GM21423 (cell line): ENCODE results near the gene RHBDL3.
"Not testable (repeated sequence)": the region's sequence is repeated elsewhere in the genome, so short reads cannot be mapped to it uniquely, and the experiment has no call there.

Source experiments
- ATAC-seq: cut with Tn5 transposase; IDR thresholded peaks from one replicate; pipeline ENCODE4 v1.9.1; 2021; ENCODE audit warnings: mild to moderate bottlenecking, moderate library complexity; ENCODE audit not compliant: unreplicated experiment

The RHBDL3 gene

DNA sequence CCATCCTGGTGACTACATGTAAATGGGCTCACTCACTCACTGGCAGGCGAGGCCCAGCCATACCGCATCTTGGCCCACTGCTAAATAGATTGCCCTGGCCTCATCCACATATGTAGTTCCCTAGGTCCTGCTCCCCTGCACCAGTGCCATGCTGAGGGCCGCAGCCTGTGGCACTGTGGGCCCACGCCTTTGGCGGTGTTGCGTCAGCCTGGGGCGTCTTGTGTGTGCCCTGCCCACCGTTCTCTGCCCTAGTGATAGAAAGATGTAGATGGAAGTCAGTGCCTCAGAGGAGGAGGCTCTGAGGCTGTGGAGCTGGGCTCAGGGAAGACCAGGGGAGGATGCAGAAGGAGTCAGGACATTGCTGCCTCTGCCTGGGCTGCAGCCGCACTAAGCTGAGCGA, 57.4 kb downstream of the RHBDL3 start:
- no peak for ATAC-seq

DNA sequence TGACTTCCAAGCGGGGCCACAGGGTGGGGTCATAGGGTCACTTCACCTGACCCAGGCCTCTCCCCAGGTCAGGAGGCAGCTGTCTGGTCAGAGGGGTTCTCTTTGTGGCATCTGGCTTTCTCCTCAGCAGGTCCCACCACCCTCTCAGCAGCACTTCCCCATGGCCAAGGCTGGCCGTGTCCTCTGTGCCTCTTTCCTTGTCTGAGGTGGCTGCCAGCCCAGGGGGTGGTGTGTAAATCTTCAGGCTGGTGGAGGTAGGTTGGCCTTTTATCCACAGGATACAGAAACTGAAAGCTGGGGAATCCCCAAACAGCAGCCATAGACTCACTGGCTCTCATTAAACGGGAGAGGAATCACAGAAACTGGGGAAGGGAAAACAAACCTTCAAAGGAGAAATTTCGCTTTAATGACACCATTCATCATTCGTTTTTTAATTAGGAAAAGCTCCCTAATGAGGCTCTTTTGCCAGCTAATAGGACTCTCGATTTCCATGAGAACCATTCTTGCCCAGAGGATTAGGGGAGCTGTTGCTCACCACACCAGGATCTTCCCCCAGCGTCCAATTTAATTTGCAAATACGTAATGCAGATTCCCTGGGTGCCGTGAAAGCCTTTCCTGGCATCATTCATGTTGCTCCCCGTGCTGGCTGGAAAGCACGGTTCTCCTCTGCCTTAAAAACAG, 58.3 kb downstream of the RHBDL3 start:
- ATAC-seq, result no peak

DNA sequence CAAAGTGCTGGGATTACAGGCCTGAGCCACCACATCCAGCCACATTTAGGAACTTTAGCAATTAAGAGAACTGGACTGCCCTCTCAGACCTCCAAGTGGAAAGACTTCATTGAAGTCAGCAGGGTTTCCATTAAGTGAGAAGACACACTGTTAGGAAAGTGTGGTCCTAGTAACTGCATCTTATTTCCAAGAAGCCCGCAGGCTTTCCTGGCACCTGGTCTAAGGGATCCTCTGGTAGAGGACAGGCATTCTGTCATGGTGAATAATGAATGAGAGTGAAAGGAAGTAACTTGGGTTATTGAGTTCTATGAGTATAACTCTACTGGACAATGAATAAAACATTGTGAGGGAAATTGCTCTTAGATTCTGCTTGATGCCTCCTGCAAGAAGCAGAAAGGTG, 62.3 kb downstream of the RHBDL3 start:
- no peak for ATAC-seq

DNA sequence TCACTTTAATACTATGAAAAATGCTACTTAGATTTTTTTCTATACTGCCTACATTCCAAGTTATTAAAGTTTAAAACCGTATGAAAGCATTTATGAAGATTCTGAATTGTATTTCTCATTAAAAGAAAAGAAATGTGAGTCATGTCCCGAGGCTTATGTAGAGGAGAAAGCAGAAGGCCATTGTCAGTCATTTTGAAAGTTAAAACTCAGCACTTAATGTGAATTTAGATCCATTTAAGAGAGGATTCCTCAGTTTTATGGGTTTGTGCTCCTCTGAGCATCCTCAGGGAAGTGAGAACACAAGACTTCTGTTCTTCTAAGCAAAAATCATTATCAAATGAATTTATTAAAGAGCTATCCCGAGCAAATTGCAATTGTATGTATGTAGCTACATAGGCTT, 64.5 kb downstream of the RHBDL3 start:
- ATAC-seq, result no peak

DNA sequence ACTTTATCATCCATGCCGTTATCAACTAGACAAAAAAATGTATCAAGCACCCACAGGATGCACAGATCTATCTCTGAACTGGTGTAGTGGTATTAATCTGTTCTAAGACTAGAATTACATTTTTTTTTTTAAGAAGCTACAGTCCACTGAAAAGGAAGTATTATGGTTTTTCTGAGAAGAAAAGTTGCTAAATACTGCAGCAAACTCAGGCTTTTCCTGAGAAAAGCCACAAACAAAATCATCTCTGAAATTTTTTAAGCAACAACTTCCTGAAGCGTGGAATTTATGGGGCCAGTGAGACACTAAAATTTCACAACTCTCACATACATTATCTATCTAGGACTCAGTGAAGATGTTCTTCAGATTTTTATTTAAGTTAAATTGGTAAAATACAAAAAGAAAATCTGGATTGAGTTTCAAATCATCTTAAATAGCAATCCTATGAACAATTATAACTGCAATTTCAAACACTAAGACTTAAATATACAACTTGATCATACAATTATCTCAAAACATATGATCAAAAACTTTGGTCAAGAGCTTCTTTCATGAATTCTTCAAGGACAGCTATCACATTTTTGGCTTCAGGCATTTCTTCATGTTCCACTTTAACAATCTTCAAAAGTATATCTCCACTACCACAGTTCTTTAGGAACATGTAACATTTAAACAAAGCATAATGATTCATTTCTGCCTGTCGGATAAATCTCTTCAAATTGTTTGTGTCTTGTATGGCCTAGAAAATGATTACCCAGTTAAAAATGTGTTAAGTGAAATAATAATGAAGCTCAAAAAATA, 65.8 kb downstream of the RHBDL3 start:
- ATAC-seq, result no peak

DNA sequence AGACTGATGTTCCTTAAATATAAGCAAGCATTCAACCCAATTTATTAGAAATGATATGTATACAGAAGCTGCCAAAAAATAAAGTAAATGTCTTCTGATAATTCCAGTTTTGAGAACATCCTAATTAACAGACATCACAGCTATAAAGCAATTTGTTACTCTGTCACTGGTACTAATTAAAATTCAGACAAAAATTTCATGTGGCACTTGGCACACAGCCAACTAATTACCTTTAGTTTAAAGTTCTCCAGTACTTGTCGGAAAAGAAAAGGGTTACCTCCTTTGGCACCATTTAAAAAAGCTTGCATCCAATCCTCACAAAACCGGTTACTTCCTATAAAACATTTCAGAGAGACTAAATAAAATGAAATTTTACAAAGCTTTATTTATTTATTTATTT, 67.6 kb downstream of the RHBDL3 start:
- no peak for ATAC-seq

DNA sequence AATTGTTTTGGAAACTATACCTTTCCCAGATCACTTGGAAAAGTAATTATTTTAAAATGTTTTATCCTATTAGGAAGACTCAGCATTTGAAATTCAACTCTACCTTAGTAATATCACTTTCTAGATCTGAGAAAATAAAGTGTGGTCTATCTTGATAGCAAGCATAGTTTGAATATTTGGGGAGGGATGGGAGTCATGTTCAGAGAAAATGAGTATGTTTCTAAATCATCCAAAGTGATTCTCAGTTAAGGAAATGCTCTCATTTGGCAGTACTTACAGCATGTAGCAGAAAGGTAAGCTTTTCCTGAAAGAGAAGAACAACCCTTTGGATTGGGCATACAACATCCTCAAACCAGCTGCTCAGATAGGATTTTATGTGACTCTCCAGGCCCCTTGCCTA, 69.4 kb downstream of the RHBDL3 start:
- no peak for ATAC-seq

DNA sequence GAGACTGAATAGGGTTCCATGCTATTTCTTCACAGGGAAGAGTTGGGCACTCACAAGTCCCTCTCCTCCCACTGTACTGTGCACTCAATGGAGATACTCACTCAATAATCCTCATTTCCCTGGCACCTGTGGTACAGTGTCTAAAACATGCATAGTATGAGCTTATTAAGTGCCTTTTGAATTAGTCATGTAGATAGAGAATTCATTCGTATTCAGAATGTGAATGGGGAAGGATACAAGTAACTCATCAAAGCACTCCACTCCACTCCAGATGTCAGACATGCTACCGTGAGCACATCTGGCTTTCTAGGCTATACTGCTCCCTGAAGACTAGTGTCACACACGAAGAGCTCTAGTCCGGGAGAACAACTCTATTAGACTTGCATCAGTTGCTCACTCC, 70.1 kb downstream of the RHBDL3 start:
- ATAC-seq, result no peak

DNA sequence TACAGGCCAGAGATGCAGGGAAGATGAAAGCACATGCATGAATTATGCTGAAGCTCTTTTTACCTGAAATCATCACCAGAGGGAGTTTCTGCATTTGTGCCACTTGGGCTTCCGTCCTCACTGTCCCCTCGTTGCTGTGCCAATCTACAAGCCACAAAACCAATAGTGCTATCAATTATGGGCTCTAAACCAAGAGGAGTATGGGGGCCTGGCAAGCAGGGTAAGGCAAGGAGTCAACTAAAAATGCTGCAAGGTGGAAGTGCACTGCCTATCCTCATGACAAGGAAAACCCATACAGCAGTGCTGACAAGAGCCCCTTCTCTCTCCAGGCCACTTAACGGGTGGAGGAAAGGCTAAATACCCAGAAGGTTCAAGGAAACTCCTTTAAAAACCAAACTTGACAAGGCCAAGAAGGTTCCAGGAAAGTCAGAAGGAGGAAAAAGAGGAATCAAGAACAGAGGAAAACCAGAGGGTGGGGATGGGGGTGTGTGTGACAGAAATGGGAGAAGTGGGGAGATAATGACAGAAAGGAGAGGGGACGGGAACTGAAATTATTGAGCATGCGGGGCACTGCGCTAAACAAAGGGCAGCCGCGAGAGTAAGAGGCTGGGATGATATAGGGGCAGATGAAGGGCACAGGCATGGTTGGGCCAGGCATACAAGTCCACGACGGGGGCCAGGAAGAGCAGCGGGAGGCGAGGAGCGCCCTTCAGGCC, 75.7 kb downstream of the RHBDL3 start:
- ATAC-seq, result peak; percentile 24

DNA sequence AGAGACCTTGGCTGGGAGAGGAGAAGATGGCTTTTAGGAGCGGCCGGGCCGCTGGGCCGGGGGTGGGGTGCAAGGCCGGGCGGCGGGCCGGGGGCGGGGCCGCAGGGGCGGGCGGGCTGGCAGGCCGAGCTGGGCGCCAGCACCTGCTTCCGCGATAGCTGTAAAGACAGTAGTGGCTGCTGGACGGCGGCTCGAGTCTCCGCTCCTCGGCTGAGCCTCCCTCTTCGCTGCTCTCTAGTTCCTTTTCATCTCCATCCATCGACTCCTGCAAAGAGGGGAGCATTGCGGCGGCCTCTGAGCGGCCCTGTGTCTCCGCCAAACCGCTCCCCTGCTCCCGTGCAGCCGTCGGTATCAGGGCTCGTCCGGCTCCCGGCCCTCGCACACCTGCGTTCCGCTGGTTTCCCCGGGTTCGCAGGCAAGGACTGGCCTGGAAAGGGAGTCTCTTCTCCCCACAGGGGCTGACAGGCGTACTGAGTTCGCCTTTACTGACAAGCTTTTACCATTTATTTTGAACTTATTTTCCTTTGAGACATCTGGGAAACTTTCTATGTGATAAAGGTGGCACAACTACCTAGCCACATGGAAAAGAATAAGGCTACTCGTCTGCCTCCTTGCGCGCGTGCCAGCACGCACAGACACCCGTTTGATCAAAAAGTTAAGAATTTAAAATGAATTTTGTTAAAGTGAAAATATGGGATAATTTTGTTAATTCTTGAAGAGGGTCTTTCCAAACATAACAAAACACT, 76.4 kb downstream of the RHBDL3 start, which contains the start of gene C17orf75:
TSS of gene C17orf75 (minus strand) at position 317 of the 746 bp plus-strand sequence. CDS start at position 283, 34 bp downstream.
- peak; percentile 75 for ATAC-seq

DNA sequence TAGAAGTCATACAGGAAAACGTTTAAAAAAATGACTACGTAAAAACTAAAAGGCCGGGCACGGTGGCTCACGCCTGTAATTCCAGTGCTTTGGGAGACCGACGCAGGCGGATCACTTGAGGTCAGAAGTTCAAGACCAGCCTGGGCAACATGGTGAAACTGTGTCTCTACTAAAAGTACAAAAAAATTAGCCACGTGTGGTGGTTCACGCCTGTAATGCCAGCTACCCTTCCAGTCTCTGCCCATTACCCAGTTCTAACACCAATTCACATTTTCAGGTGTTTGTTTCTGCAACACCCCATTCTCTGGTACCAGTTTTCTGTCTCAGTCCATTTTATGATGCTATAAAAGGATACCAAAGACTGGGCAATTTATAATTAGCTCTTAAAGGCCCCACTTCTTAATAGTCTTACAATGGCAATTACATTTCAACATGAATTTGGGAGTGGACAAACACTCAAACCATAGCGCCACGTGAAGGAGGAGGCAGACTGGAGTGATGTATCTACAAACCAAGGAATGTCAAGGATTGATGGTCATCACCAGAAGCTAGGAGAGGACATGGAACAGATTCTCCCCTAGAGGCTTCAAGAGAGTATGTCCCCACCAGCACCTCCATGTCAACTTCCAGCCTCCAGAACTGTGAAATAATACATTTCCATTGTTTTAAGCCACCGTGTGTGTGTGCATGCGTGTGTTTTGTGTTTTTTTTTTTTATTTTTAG, 77.1 kb downstream of the RHBDL3 start:
- ATAC-seq, result no peak

DNA sequence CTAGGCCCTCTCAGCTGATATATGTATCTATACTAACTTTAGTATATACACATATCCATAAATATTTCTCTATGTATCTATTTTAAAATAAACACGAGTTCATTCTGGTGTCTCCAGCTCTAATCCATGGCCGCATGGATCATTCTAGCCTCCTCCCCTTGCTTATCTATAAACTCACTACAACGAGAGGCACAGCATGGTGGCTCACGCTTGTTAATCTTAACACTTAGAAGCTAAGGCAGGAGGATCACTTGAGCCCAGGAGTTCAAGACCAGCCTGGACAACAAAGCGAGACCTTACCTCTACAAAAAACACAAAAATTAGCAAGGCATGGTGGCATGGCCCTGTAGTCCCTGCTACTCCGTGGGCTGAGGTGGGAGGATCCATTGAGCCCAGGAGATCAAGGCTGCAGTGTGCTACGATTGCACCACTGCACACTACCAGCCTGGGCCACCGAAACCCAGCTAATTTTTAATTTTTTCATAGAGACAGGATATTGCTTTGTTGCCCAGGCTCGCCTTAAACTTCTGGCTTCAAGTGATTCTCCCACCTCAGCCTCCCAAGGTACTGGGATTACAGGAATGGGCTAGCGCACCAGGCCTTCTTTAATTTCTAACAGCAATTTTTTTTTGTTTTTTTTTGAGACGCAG, 80.4 kb downstream of the RHBDL3 start:
- no peak for ATAC-seq

DNA sequence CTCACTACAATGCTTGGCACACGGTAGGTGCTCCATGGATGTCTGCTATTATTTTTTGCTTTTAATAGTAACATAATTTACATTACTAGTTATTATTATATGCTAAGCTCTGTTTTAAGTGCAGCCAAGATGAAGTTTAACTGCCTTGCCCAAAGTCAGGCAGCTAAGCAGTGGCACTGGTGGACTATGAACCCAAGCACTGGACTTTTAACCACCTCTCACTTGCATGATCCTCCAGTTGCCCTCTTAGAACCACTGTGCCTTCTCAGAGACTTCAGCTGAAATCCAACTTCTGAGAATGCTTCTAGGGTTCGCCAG, 82.8 kb downstream of the RHBDL3 start:
- ATAC-seq, result no peak

DNA sequence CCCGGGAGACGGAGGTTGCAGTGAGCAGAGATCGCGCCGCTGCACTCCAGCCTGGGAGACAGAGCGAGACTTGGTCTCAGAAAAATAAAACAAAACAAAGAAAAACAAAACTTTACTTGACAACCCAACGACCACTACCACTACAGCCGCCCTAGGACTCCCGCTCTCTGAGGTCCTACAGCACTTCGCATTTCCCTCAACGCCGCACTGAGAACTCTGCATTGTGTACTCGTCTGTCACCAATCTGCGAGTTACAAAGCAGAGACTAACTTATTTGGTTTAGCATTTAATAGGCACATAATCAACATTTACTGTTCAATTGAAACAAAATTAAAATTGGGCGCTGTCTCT, 83.8 kb downstream of the RHBDL3 start:
- ATAC-seq, result no peak

DNA sequence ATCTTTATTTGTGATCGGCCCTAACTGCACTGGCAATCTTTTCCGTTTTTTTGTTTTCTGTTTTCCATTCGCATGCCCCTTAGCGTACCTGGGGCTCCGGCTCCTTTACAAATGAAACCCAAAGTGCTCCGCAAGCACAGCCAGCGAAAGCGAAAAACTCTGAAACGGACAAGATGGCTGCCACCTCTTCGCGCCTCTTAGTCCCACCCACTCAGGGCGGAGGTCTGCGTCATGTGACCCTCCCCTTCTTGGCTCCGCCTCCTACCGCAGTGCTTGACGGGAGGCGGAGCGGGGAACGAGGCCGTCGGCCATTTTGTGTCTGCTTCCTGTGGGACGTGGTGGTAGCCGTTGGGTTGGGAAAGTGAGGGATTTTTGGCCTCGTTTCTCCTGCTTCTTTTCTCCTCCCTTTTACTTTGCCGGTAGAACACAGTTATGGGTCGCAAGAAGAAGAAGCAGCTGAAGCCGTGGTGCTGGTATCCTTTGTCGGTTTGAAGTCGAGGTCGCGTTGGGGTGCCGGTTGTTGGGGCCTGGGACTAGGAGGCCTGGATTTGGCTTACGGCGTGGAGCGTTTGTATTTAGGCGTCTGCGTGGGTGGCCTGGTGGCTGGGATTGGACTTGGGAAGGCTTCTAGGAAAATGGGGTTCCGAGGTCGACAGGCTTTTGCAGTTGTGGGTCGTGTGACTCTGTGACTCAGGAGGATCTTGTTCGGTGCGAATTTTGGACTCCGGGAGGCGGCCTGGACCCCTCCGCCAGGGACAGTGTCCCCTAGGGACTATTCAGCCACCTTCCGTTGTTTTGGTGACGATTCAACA, 84.4 kb downstream of the RHBDL3 start, which contains the start of gene ZNF207:
TSS of gene ZNF207 (plus strand) at position 304 of the 812 bp plus-strand sequence. CDS start at position 433, 129 bp downstream.
- peak; percentile 93 for ATAC-seq

DNA sequence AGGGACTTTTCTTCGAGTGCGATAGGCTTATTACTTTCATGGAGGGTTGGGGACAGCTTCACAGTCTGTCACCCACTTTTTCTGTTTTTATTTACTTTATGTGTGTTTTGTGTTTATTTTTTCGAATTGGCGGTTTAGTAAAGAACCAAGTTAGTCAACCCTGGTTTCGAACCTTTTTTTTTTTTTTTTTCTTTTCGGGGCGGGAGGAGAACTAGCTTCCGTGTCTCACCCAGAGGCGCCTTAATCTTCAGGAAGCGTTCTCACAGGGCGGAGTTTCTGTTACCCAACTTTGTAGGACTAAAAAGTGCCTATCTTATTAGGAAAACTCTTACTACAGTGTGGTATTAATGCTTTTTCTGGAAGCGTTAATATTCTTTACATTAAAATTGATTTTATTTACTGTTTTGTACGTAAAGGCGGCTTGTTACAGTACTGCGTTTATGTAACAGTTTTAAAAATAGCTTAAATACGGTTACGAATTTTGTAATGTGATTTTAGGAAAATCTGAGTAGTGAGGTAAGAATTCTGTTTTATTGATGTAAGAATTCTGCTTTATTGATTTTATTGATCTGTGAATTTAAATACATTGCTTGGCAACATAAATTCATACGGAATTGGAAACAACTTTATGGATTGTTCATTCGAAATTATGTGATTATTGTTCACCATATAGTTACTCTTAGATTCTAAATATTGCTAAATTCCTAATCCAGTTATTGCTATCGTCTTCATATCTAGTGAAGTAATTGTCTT, 85.2 kb downstream of the RHBDL3 start:
- peak; percentile 6 for ATAC-seq

DNA sequence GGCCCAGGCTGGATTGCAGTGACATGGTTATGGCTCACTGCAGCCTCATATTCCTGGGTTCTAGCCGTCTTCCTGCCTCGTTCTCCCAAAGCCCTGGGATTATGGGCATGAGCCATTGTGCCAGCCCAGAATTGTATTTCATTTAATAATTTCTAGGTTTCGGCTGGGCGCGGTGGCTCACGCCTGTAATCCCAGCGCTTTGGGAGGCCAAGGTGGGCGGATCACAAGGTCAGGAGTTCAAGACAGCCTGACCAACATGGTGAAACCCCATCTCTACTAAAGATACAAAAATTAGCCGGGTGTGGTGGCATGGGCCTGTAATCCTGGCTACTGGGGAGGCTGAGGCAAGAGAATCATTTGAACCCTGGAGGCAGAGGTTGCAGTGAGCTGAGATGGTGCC, 87.1 kb downstream of the RHBDL3 start:
- not testable (repeated sequence) for ATAC-seq

DNA sequence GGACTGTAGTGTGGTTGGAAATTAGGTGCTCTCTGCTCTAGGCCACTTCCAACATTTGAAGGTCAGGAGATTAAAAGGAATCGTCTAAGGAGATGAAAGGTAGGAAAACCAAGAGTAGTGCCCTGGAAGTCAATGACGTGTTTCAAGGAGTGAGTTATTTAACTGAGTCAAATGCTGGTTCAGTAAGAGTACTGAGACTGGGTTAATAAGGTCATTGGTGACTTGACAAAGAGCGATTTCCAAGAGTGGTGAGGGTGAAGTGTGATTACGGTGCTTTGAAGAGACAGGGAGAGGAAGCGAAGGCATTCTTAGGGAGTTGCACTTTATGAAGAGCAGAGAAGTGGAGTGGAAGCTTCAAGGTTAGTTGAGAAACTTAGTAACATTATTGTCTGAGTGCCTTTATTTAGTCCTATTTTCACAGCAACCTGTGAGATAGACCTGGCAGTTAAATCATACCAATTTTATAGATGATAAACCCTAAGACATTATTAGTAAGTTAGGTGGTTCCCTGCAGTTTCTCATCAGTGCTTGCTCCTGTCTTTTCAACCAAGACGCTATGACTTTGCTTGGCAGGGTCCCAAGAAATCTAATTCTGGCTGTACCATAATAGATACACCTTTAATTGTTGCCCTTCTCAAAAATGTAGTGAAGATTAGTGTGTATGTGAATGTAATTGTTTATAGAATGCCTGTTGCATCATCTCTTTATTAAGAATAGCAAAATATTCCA, 90.2 kb downstream of the RHBDL3 start:
- ATAC-seq, result no peak
